ENCODE data around the gene CACNA2D3.

GRCh38 chr3:54575618-54575960 is 453.2 kb downstream of the CACNA2D3 start:
- TF ChIP-seq CTCF (IDR thresholded peaks at IDR 0.05; ENCODE audit: low read length), result no peak
- TF ChIP-seq EZH2 (optimal IDR thresholded peaks at IDR 0.05; ENCODE audit: low read depth, low read length), result no peak
